KMS-11 (cell line): ENCODE data around the gene ATP4B.

Experiments used
- H2AFZ ChIP-seq: fragments of 200-600 bp; sonication (generic); 2 replicates; pipeline ENCODE4 v1.6.1; 2016; ENCODE audit warnings: antibody characterized with exemption, mixed run types, low read depth
- H3K27ac ChIP-seq: fragments of 200-600 bp; sonication (generic); 2 replicates; pipeline ENCODE4 v1.6.1; 2016; ENCODE audit warnings: mild to moderate bottlenecking, mixed run types
- H3K27me3 ChIP-seq: fragments of 200-600 bp; sonication (generic); 2 replicates; pipeline ENCODE4 v1.6.1; 2017; ENCODE audit warnings: mild to moderate bottlenecking, low read depth, mixed run types, moderate library complexity; ENCODE audit not compliant: insufficient read depth
- H3K36me3 ChIP-seq: fragments of 200-600 bp; sonication (generic); 2 replicates; pipeline ENCODE4 v1.6.1; 2017; ENCODE audit warnings: mild to moderate bottlenecking, mixed run types; ENCODE audit not compliant: insufficient read depth
- H3K4me1 ChIP-seq: fragments of 200-600 bp; sonication (generic); 2 replicates; pipeline ENCODE4 v1.6.1; 2016; ENCODE audit warnings: mild to moderate bottlenecking, low read depth, mixed run types; ENCODE audit not compliant: poor library complexity, severe bottlenecking
- H3K4me2 ChIP-seq: fragments of 200-600 bp; sonication (generic); 2 replicates; pipeline ENCODE4 v1.7.0; 2016; ENCODE audit warnings: mild to moderate bottlenecking, mixed run types
- H3K4me3 ChIP-seq: fragments of 200-600 bp; sonication (generic); IDR thresholded peaks from 2 replicates; pipeline ENCODE4 v1.6.1; 2017; ENCODE audit warnings: low read depth, low read length, mixed read lengths; ENCODE audit not compliant: insufficient read depth
- H3K79me2 ChIP-seq: fragments of 200-600 bp; sonication (generic); 2 replicates; pipeline ENCODE4 v1.6.1; 2016; ENCODE audit warnings: low read depth, mixed run types; ENCODE audit not compliant: insufficient read depth
- H3K9ac ChIP-seq: fragments of 200-600 bp; sonication (generic); 2 replicates; pipeline ENCODE4 v1.6.1; 2016; ENCODE audit warnings: mild to moderate bottlenecking, mixed run types
- H4K20me1 ChIP-seq: fragments of 200-600 bp; sonication (generic); 2 replicates; pipeline ENCODE4 v1.6.1; 2016; ENCODE audit warnings: mild to moderate bottlenecking, mixed run types; ENCODE audit not compliant: insufficient read depth
- CTCF ChIP-seq: fragments of 200-600 bp; sonication (generic); conservative IDR thresholded peaks from 2 replicates; pipeline ENCODE4 v1.6.1; 2017; ENCODE audit warnings: low read depth, mild to moderate bottlenecking, antibody characterized with exemption, low read length, moderate library complexity, mixed read lengths

The ATP4B gene

GRCh38 chr13:113609616-113610015 is 48.4 kb downstream of the ATP4B start:
- Histone ChIP-seq H4K20me1 (no peaks in the 10 kb centered on the region), H3K36me3 (no peaks in the 10 kb centered on the region), H3K27ac (no peak overlapping the region)

DNA sequence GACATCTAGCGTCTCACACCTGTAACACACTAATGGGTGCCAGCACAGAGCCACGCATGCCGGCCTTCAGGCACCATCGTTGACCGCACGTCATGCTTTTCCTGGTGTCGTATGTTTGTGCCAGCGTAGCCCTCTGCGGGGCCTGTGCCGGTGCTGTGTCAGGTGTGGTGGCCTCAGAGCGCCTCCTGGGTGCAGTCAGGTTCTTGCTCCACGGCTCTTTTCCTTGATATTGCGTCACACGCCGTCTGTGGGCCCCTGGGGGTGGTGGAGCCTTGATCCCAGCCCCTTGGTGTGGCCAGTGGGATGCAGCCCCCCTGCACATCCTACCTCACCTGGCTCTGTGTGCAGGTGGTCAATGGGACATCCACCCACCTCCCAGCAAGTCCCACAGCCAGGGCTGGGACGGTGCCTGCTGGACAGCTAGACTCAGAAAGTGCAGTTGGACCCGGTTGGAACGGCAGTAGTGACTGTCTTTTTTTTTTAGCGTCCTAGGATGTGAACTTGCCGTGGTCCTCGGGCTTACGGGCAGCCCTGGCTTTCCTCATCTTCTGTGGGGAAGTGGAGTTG is 48.9 kb downstream of the ATP4B start:
- Histone ChIP-seq H3K4me2 (no peak overlapping the region), H3K27ac (no peak overlapping the region), H3K9ac (no peak overlapping the region), H3K4me1 (no peaks in the 10 kb centered on the region), H3K79me2 (peaks cover 26% of the 10 kb centered on the region; the same call in 1 of the 2 replicates), H3K36me3 (no peaks in the 10 kb centered on the region), H3K4me3 (no peak overlapping the region), H4K20me1 (no peaks in the 10 kb centered on the region), H2AFZ (no peak overlapping the region), H3K27me3 (no peaks in the 10 kb centered on the region)
- no peak for TF ChIP-seq CTCF

More at GRCh38 chr13:113609616-113610015, 48.4 kb downstream of the ATP4B start:
- no peaks in the 10 kb centered on the region for H3K4me1 ChIP-seq
- peaks cover 27% of the 10 kb centered on the region; the same call in 1 of the 2 replicates for H3K79me2 ChIP-seq
- no peaks in the 10 kb centered on the region for H3K27me3 ChIP-seq
- H3K9ac ChIP-seq, result no peak overlapping the region
- TF ChIP-seq CTCF, result no peak
- H3K4me2 ChIP-seq, result no peak overlapping the region
- H2AFZ ChIP-seq, result no peak overlapping the region
- H3K4me3 ChIP-seq, result no peak overlapping the region

- TF ChIP-seq CTCF, result no peak
Measured at GRCh38 chr13:113607889-113608635, 49.9 kb downstream of the ATP4B start.

GRCh38 chr13:113607056-113607888 is 50.7 kb downstream of the ATP4B start:
- Histone ChIP-seq H3K4me2 (no peak overlapping the region), H2AFZ (no peak overlapping the region), H3K79me2 (peaks cover 23% of the 10 kb centered on the region; the same call in 1 of the 2 replicates), H3K4me3 (no peak overlapping the region), H3K9ac (no peak overlapping the region), H3K27ac (no peak overlapping the region), H3K36me3 (no peaks in the 10 kb centered on the region), H3K27me3 (no peaks in the 10 kb centered on the region), H4K20me1 (no peaks in the 10 kb centered on the region), H3K4me1 (no peaks in the 10 kb centered on the region)
- no peak for TF ChIP-seq CTCF

More at GRCh38 chr13:113607889-113608635, 49.9 kb downstream of the ATP4B start:
- H3K4me2 ChIP-seq, result no peak overlapping the region
- no peak overlapping the region for H3K9ac ChIP-seq
- H3K79me2 ChIP-seq, result peaks cover 19% of the 10 kb centered on the region; the same call in 1 of the 2 replicates
- H3K27ac ChIP-seq, result no peak overlapping the region
- H3K36me3 ChIP-seq, result no peaks in the 10 kb centered on the region
- H4K20me1 ChIP-seq, result no peaks in the 10 kb centered on the region
- H3K4me3 ChIP-seq, result no peak overlapping the region
- no peak overlapping the region for H2AFZ ChIP-seq
- H3K4me1 ChIP-seq, result no peaks in the 10 kb centered on the region
- H3K27me3 ChIP-seq, result no peaks in the 10 kb centered on the region
